Loucy (cell line): ENCODE measurements around the gene RIPOR3.

ENCODE experiments used
- H2AFZ ChIP-seq: fragments of 200-600 bp; sonication (generic); 2 replicates; pipeline ENCODE4 v1.6.0; 2016; ENCODE audit warnings: antibody characterized with exemption, mild to moderate bottlenecking, low read length, moderate library complexity
- H3F3A ChIP-seq: fragments of 200-600 bp; 2 replicates; pipeline ENCODE4 v1.6.0; 2016; ENCODE audit warnings: antibody characterized with exemption, low read depth, mild to moderate bottlenecking
- H3K27me3 ChIP-seq: fragments of 200-600 bp; sonication (generic); 2 replicates; pipeline ENCODE4 v1.6.1; 2014; ENCODE audit warnings: low read length, mild to moderate bottlenecking; ENCODE audit not compliant: insufficient read depth, poor library complexity, severe bottlenecking
- H3K36me3 ChIP-seq: fragments of 200-600 bp; sonication (generic); 2 replicates; pipeline ENCODE4 v1.6.1; 2016; ENCODE audit warnings: low read length; ENCODE audit not compliant: insufficient read depth
- H3K4me1 ChIP-seq: fragments of 200-600 bp; sonication (generic); 2 replicates; pipeline ENCODE4 v1.5.1; 2014; ENCODE audit warnings: low read length, mild to moderate bottlenecking; ENCODE audit not compliant: insufficient read depth, poor library complexity, severe bottlenecking
- H3K4me2 ChIP-seq: fragments of 200-600 bp; sonication (generic); 2 replicates; pipeline ENCODE4 v1.6.0; 2014; ENCODE audit warnings: antibody characterized with exemption, low read length, low read depth, mild to moderate bottlenecking; ENCODE audit not compliant: poor library complexity, severe bottlenecking
- H3K4me3 ChIP-seq: fragments of 200-600 bp; sonication (generic); 2 replicates; pipeline ENCODE4 v1.5.1; 2014; ENCODE audit warnings: low read length, mild to moderate bottlenecking, mixed read lengths; ENCODE audit not compliant: poor library complexity, severe bottlenecking
- H3K79me2 ChIP-seq: fragments of 200-600 bp; sonication (generic); 2 replicates; pipeline ENCODE4 v1.6.1; 2014; ENCODE audit warnings: low read length; ENCODE audit not compliant: insufficient read depth
- H3K9ac ChIP-seq: fragments of 200-600 bp; sonication (generic); 2 replicates; pipeline ENCODE4 v1.6.0; 2014; ENCODE audit warnings: mild to moderate bottlenecking, low read depth, low read length, moderate library complexity; ENCODE audit not compliant: poor library complexity, severe bottlenecking
- H3K9me2 ChIP-seq: fragments of 200-600 bp; sonication (generic); replicated peaks from 2 replicates; pipeline ENCODE4 v1.6.1; 2016; ENCODE audit warnings: low read depth, low read length, mixed read lengths
- H3K9me3 ChIP-seq: fragments of 200-600 bp; sonication (generic); 2 replicates; pipeline ENCODE4 v1.6.1; 2014; ENCODE audit warnings: mild to moderate bottlenecking, antibody characterized with exemption, low read length, low read depth; ENCODE audit not compliant: insufficient read depth
- H4K20me1 ChIP-seq: fragments of 200-600 bp; sonication (generic); 2 replicates; pipeline ENCODE4 v1.6.0; 2014; ENCODE audit warnings: antibody characterized with exemption, low read length, mild to moderate bottlenecking; ENCODE audit not compliant: insufficient read depth, poor library complexity, severe bottlenecking
- EZH2phosphoT487 ChIP-seq: fragments of 200-600 bp; IDR thresholded peaks from 2 replicates; pipeline ENCODE4 v1.6.1; 2018; ENCODE audit warnings: antibody characterized with exemption, mild to moderate bottlenecking, moderate library complexity, borderline replicate concordance
- TF ChIP-seq, protein P1 (sequence below): fragments of 200-600 bp; sonication (generic); conservative IDR thresholded peaks from 2 replicates; pipeline ENCODE4 v1.5.1; 2014; ENCODE audit warnings: mild to moderate bottlenecking, antibody characterized with exemption, low read length

Gene RIPOR3

GRCh38 chr20:50666709-50667298 is 24.5 kb downstream of the RIPOR3 start:
- Histone ChIP-seq H3K4me2 (no peak overlapping the region), H2AFZ (no peak overlapping the region), H3K79me2 (no peaks in the 10 kb centered on the region), H3F3A (no peaks in the 10 kb centered on the region), H3K27me3 (no peaks in the 10 kb centered on the region), H3K9ac (no peak overlapping the region), H3K36me3 (no peaks in the 10 kb centered on the region), H4K20me1 (no peaks in the 10 kb centered on the region), H3K4me3 (no peak overlapping the region), H3K9me2 (no peaks in the 10 kb centered on the region), H3K9me3 (no peaks in the 10 kb centered on the region), H3K4me1 (no peaks in the 10 kb centered on the region)
- no peak for TF ChIP-seq EZH2phosphoT487
- TF ChIP-seq, protein P1, sequence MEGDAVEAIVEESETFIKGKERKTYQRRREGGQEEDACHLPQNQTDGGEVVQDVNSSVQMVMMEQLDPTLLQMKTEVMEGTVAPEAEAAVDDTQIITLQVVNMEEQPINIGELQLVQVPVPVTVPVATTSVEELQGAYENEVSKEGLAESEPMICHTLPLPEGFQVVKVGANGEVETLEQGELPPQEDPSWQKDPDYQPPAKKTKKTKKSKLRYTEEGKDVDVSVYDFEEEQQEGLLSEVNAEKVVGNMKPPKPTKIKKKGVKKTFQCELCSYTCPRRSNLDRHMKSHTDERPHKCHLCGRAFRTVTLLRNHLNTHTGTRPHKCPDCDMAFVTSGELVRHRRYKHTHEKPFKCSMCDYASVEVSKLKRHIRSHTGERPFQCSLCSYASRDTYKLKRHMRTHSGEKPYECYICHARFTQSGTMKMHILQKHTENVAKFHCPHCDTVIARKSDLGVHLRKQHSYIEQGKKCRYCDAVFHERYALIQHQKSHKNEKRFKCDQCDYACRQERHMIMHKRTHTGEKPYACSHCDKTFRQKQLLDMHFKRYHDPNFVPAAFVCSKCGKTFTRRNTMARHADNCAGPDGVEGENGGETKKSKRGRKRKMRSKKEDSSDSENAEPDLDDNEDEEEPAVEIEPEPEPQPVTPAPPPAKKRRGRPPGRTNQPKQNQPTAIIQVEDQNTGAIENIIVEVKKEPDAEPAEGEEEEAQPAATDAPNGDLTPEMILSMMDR: no peak

DNA sequence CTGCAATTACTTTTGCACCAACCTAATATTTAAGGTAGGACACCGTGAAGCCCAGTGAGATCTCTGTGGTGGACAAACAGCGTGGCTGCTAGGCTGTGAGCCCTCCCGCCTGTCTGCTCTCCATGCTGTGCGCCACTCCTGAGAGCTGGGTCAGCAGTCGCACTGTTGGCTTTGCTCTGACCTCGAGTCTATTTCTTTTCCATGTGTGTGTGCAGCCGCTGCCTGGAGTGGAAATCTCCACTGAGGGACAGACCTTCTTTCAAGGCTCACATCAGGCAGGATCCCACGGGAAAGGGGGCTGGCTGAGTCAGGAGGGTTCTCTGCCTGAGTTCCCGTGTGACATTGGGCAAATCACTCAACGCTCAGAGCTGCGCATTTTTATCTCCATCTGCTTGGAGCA is 27.1 kb downstream of the RIPOR3 start:
- Histone ChIP-seq H2AFZ (no peak overlapping the region), H3F3A (no peaks in the 10 kb centered on the region), H3K36me3 (no peaks in the 10 kb centered on the region), H3K4me3 (no peak overlapping the region), H3K4me2 (no peak overlapping the region), H3K9me2 (no peaks in the 10 kb centered on the region), H3K27me3 (no peaks in the 10 kb centered on the region), H3K4me1 (no peaks in the 10 kb centered on the region), H3K9me3 (no peaks in the 10 kb centered on the region), H3K9ac (no peak overlapping the region), H3K79me2 (no peaks in the 10 kb centered on the region), H4K20me1 (no peaks in the 10 kb centered on the region)
- no peak for TF ChIP-seq EZH2phosphoT487
- TF ChIP-seq, protein P1: no peak

DNA sequence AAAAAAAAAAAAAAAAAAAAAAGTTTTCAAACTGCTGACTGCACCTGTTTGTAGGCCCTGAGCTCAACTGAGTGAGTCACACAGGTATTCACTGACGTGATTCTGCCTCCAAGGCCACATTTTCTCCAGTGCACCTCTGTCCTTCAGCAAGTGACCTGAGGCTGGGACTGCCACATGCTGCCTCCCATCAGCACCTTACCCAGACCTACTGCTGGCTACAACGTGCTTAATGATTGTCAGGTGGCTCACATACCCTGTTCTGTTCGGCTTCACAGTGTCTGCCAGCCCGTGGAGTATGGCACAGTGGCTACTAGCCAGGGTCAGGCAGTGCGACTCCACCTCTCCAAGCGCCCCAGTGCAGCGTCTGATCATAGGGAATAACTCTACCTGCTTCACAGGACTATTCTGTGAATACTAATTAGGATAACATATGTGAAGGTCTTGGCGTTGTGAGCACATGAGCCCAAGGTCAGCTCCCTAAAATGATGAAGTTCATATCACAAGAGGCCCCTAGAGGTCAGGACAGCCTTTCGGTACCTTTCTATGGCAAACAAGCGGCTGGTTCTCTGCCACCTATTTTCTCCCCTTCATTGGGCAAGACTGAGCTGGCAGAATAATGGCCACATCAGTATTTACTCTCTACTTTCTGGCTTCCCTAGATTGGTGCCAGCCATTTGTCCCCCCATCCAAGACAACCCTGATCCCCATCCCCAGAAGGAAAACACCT is 28.1 kb downstream of the RIPOR3 start:
- H3F3A ChIP-seq: no peaks in the 10 kb centered on the region
- no peak overlapping the region for H3K4me2 ChIP-seq
- TF ChIP-seq, protein P1: peak; percentile 47
- TF ChIP-seq EZH2phosphoT487: no peak

More for the DNA sequence above, 28.1 kb downstream of the RIPOR3 start:
- H3K4me1 ChIP-seq: no peaks in the 10 kb centered on the region
- H2AFZ ChIP-seq: no peak overlapping the region
- H3K9ac ChIP-seq: no peak overlapping the region
- no peaks in the 10 kb centered on the region for H4K20me1 ChIP-seq
- no peaks in the 10 kb centered on the region for H3K9me2 ChIP-seq
- no peaks in the 10 kb centered on the region for H3K36me3 ChIP-seq
- no peaks in the 10 kb centered on the region for H3K79me2 ChIP-seq
- H3K27me3 ChIP-seq: no peaks in the 10 kb centered on the region
- H3K9me3 ChIP-seq: no peaks in the 10 kb centered on the region
- no peak overlapping the region for H3K4me3 ChIP-seq
